DND-41 (cell line): ENCODE data around the gene MIS18BP1.

Source experiments
- EZH2 ChIP-seq: IDR thresholded peaks from 3 replicates; pipeline ENCODE4 v1.6.1; 2012; ENCODE audit warnings: borderline replicate concordance, low read depth, mild to moderate bottlenecking, moderate library complexity, low read length, inconsistent platforms; ENCODE audit not compliant: severe bottlenecking
- TF ChIP-seq, protein P1 (sequence below): IDR thresholded peaks from 2 replicates; pipeline ENCODE4 v1.5.1; 2012; ENCODE audit warnings: borderline replicate concordance, low read length, moderate library complexity, mild to moderate bottlenecking; ENCODE audit not compliant: poor library complexity, severe bottlenecking; ENCODE audit errors: extremely low read depth

DNA sequence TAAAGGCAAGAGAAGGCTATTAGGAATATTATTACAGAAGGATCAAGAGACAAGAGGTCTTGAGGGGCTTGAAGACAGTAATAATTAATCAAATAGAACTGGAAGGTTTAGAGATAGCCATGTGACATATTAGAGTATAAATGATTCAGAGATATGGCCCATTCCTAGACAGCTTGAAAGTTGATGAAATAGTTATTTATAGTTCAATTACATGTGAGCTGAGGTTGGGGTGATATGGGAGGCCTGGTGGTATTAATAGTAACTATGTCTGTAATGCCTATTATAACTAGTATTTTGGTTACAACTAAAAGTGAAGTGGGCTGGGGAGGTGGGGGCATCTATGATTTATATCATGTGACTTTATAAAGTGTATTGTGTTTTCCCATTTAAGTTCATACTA, 14.1 kb upstream of the MIS18BP1 start:
- TF ChIP-seq, protein P1, sequence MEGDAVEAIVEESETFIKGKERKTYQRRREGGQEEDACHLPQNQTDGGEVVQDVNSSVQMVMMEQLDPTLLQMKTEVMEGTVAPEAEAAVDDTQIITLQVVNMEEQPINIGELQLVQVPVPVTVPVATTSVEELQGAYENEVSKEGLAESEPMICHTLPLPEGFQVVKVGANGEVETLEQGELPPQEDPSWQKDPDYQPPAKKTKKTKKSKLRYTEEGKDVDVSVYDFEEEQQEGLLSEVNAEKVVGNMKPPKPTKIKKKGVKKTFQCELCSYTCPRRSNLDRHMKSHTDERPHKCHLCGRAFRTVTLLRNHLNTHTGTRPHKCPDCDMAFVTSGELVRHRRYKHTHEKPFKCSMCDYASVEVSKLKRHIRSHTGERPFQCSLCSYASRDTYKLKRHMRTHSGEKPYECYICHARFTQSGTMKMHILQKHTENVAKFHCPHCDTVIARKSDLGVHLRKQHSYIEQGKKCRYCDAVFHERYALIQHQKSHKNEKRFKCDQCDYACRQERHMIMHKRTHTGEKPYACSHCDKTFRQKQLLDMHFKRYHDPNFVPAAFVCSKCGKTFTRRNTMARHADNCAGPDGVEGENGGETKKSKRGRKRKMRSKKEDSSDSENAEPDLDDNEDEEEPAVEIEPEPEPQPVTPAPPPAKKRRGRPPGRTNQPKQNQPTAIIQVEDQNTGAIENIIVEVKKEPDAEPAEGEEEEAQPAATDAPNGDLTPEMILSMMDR, result no peak
- no peak for TF ChIP-seq EZH2
